ENCODE data around the gene OTX1.

DNA sequence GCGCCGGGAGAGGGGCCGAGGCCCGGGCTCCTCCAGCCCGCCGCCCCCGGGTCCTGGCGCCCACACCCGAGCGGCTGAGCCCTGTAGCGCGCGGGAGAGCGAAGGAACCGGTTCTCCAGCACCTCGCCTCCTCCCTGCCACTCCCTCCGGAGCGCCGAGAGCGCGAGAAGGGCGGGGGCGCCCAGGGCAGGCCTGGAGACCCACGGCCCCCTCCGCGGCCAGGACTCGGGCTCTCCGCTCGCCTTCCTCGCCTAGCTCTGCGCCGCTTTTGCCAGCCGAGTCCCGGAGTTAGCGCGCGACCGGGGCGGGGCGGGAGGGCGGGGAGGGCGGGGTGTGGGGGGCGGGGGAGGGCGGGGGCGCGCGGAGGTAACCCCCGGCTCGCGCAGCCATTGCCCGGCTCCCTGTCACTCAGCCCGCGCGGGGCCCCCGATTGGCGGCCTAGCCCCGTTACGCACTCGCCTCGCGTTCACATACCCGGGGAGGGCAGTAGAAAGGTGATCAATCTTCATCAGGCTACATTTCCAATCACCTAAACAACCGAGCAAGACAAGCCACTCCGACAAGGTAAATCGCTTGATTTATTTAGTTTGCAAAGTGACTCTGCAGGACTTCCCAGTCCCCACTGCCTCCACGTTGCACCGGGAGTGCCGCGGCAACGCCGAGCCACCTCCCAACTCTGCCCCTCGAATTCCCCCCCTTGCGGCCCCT is at the start of gene OTX1:
- TF ChIP-seq, protein P1, sequence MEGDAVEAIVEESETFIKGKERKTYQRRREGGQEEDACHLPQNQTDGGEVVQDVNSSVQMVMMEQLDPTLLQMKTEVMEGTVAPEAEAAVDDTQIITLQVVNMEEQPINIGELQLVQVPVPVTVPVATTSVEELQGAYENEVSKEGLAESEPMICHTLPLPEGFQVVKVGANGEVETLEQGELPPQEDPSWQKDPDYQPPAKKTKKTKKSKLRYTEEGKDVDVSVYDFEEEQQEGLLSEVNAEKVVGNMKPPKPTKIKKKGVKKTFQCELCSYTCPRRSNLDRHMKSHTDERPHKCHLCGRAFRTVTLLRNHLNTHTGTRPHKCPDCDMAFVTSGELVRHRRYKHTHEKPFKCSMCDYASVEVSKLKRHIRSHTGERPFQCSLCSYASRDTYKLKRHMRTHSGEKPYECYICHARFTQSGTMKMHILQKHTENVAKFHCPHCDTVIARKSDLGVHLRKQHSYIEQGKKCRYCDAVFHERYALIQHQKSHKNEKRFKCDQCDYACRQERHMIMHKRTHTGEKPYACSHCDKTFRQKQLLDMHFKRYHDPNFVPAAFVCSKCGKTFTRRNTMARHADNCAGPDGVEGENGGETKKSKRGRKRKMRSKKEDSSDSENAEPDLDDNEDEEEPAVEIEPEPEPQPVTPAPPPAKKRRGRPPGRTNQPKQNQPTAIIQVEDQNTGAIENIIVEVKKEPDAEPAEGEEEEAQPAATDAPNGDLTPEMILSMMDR (IDR thresholded peaks at IDR 0.05): no peak
- no peak for TF ChIP-seq ZFX (IDR thresholded peaks at IDR 0.05; ENCODE audit: borderline replicate concordance)
